B cell (primary cell): ENCODE measurements around the gene SLC13A1.

Source experiments
- EZH2 ChIP-seq: IDR thresholded peaks from 2 replicates; pipeline ENCODE4 v1.6.1; 2012; ENCODE audit warnings: borderline replicate concordance, low read depth, mild to moderate bottlenecking, moderate library complexity, low read length; ENCODE audit not compliant: insufficient read depth, poor library complexity, severe bottlenecking
- TF ChIP-seq, protein P1 (sequence below): fragments of 200-600 bp; IDR thresholded peaks from one replicate; pipeline ENCODE4 v1.8.0; 2022; ENCODE audit warnings: antibody characterized with exemption, mild to moderate bottlenecking

DNA sequence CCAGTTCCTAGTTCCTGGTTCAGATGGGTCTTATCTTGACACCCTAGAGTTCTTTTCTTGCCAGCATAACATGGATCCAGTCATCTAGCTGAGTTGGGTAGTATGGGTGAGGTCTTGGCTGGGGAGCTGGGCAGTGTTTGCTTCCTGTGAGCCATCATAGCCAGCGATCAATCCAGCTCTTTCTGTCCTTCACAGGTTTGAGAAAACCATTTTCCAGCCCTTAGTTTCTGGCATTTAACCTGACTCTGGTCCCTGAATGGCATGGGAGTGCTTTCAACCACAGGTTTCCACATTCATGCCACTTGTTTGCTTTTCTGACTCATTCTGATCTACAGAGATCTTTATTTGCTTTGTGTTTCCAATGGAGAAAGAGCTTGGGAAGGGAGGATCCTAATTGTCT lies 8.6 kb downstream of the SLC13A1 start:
- TF ChIP-seq, protein P1, sequence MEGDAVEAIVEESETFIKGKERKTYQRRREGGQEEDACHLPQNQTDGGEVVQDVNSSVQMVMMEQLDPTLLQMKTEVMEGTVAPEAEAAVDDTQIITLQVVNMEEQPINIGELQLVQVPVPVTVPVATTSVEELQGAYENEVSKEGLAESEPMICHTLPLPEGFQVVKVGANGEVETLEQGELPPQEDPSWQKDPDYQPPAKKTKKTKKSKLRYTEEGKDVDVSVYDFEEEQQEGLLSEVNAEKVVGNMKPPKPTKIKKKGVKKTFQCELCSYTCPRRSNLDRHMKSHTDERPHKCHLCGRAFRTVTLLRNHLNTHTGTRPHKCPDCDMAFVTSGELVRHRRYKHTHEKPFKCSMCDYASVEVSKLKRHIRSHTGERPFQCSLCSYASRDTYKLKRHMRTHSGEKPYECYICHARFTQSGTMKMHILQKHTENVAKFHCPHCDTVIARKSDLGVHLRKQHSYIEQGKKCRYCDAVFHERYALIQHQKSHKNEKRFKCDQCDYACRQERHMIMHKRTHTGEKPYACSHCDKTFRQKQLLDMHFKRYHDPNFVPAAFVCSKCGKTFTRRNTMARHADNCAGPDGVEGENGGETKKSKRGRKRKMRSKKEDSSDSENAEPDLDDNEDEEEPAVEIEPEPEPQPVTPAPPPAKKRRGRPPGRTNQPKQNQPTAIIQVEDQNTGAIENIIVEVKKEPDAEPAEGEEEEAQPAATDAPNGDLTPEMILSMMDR = no peak
- no peak for TF ChIP-seq EZH2
